ENCODE data around the gene MCCC1. TPM values are rescaled to one million over a fixed set of nuclear protein-coding genes. Genes with fewer than 3 reads are reported as not detected.

Gene MCCC1
- total RNA-seq (ENCODE audit: low replicate concordance) = 13.7 and 35.0 TPM in 2 replicates

GRCh38 chr3:183099026-183099837 is at the start of gene MCCC1:
MCCC1 (minus strand) TSS chr3:183099496; CDS start chr3:183099440, 56 bp downstream.

GRCh38 chr3:182980204-182981037 is 118.9 kb downstream of the MCCC1 start, which contains the start of gene DCUN1D1:
DCUN1D1 (minus strand) TSS chr3:182980538; CDS start chr3:182980489, 49 bp downstream.

Other genes with a start within 250 kb of the MCCC1 start
- 21.3 and 29.3 TPM in 2 replicates for gene DCUN1D1, start 119.0 kb downstream of the MCCC1 start, total RNA-seq (ENCODE audit: low replicate concordance)
- gene LAMP3, start 63.2 kb upstream of the MCCC1 start, total RNA-seq (ENCODE audit: low replicate concordance) = under 0.01 TPM in 1 of 2 replicates, not detected in the other
- 1.4 and 2.4 TPM in 2 replicates for gene B3GNT5, start 153.8 kb upstream of the MCCC1 start, total RNA-seq (ENCODE audit: low replicate concordance)